Measurements from ENCODE around the gene SLC6A20. TPM values are rescaled to one million over a fixed set of nuclear protein-coding genes. Genes with fewer than 3 reads are reported as not detected.

SLC6A20 gene
- total RNA-seq, 2 experiments from 2014 or later: not detected

DNA sequence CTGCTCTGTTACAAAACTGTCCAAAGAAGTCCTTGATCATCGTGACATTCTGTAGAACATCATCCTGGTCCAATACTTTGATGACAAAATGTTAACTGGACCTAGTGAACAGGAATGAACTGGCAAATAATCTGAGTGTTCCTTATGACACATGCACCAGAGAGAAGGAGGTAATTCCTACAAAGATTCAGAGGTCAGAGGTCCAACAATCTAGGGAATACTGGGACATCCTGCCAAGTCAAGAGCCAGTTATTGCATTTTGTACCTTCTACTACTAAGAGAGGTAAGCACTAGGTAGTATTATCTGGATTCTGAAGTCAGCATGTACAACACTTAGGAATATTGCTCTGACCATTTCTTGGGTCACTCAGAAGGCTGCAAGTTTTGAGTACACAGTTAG, 24.8 kb upstream of the SLC6A20 start:
- Mint-ChIP-seq H3K27ac (no peak overlapping the region), H3K27me3 (no peaks in the 10 kb centered on the region), H3K36me3 (ENCODE audit: low read depth) (no peaks in the 10 kb centered on the region), H3K4me3 (no peak overlapping the region), H3K9me3 (ENCODE audit: low read depth) (peaks cover 2% of the 10 kb centered on the region), H3K4me1 (peaks cover 8% of the 10 kb centered on the region)
- intact Hi-C loops (cut with DNase I, micrococcal nuclease): no loop called here
- POLR2A ChIA-PET: no interaction called here
- CTCF ChIA-PET: no interaction called here
- ATAC-seq: no peak
- no peak for DNase-seq

GRCh38 chr3:45819543-45819942, 23.2 kb upstream of the SLC6A20 start:
- Mint-ChIP-seq H3K4me3 (no peak overlapping the region), H3K4me1 (peaks cover 5% of the 10 kb centered on the region), H3K9me3 (ENCODE audit: low read depth) (peaks cover 2% of the 10 kb centered on the region), H3K36me3 (ENCODE audit: low read depth) (no peaks in the 10 kb centered on the region), H3K27ac (no peak overlapping the region), H3K27me3 (no peaks in the 10 kb centered on the region)
- ATAC-seq (no peak), DNase-seq (no peak)
- ChIA-PET POLR2A (no interaction called here), CTCF (no interaction called here)
- intact Hi-C loops (cut with DNase I, micrococcal nuclease): no loop called here

GRCh38 chr3:45817831-45818522, 21.6 kb upstream of the SLC6A20 start:
- Mint-ChIP-seq H3K4me1 (peaks cover 5% of the 10 kb centered on the region), H3K27ac (no peak overlapping the region), H3K27me3 (no peaks in the 10 kb centered on the region), H3K36me3 (ENCODE audit: low read depth) (no peaks in the 10 kb centered on the region), H3K9me3 (ENCODE audit: low read depth) (peaks cover 2% of the 10 kb centered on the region), H3K4me3 (no peak overlapping the region)
- ChIA-PET POLR2A (no interaction called here), CTCF (no interaction called here)
- ATAC-seq: peak; percentile 44
- intact Hi-C loops (cut with DNase I, micrococcal nuclease): no loop called here
- no peak for DNase-seq

DNA sequence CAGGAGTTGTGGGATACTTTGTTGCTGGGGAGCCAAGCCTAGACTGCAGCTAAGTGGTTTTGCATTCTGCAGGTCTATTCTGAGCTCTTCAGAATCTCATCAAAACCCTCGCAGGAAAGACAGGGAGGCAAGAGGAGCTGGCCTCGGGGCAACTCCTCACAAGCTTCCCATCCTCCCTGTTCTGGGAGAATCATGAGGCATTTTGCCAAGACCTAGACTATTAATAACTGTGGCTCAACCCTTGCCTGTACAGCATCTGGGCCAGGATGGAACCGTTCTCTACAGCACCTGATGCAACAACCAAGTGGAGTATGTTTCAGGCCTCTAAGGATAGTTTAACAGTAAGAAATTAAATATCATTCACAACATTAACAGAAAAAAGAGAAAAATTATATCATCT, 20.2 kb upstream of the SLC6A20 start:
- Mint-ChIP-seq H3K36me3 (ENCODE audit: low read depth) (no peaks in the 10 kb centered on the region), H3K27ac (no peak overlapping the region), H3K4me3 (no peak overlapping the region), H3K9me3 (ENCODE audit: low read depth) (peaks cover 2% of the 10 kb centered on the region), H3K4me1 (peaks cover 5% of the 10 kb centered on the region), H3K27me3 (no peaks in the 10 kb centered on the region)
- ChIA-PET CTCF (interaction anchor here (1.0 to 1.2 kb wide), 2 partner anchors 11 to 262 kb away, joined by 3 to 4 read pairs; no protein-coding TSS in a partner anchor), POLR2A (no interaction called here)
- ATAC-seq: no peak
- DNase-seq: no peak
- intact Hi-C loops (cut with DNase I, micrococcal nuclease): no loop called here

- intact Hi-C loops (cut with DNase I, micrococcal nuclease): loop anchor here in 1 of 2 experiments (5.0 kb wide), 1 partner anchor 1473 kb away; no protein-coding TSS in a partner anchor
- Mint-ChIP-seq H3K27ac (no peak overlapping the region), H3K36me3 (ENCODE audit: low read depth) (no peaks in the 10 kb centered on the region), H3K4me3 (no peak overlapping the region), H3K9me3 (ENCODE audit: low read depth) (peaks cover 2% of the 10 kb centered on the region), H3K4me1 (peaks cover 5% of the 10 kb centered on the region), H3K27me3 (no peaks in the 10 kb centered on the region)
- ChIA-PET CTCF (interaction anchor here (1.0 to 1.6 kb wide), 2 partner anchors 9 to 20 kb away, joined by 4 to 6 read pairs; no protein-coding TSS in a partner anchor), POLR2A (no interaction called here)
- no peak for DNase-seq
- no peak for ATAC-seq
Observed at GRCh38 chr3:45814322-45814721, 18.0 kb upstream of the SLC6A20 start.

GRCh38 chr3:45807681-45808540, 11.6 kb upstream of the SLC6A20 start:
- H3K4me1 Mint-ChIP-seq: peaks cover 9% of the 10 kb centered on the region
- H3K36me3 Mint-ChIP-seq (ENCODE audit: low read depth): no peaks in the 10 kb centered on the region
- intact Hi-C loops (cut with DNase I, micrococcal nuclease): no loop called here
- ChIA-PET CTCF (interaction anchor here (0.7 kb wide), 2 partner anchors 22 to 25 kb away, joined by 3 read pairs; no protein-coding TSS in a partner anchor), POLR2A (interaction anchor here (0.7 kb wide), 1 partner anchor 15 kb away, joined by 4 read pairs; no protein-coding TSS in a partner anchor)
- H3K9me3 Mint-ChIP-seq (ENCODE audit: low read depth): no peaks in the 10 kb centered on the region
- no peak overlapping the region for H3K27ac Mint-ChIP-seq
- no peak for DNase-seq
- no peaks in the 10 kb centered on the region for H3K27me3 Mint-ChIP-seq
- no peak for ATAC-seq
- no peak overlapping the region for H3K4me3 Mint-ChIP-seq

- intact Hi-C loops (cut with DNase I, micrococcal nuclease): no loop called here
- no peaks in the 10 kb centered on the region for H3K36me3 Mint-ChIP-seq (ENCODE audit: low read depth)
- no peaks in the 10 kb centered on the region for H3K27me3 Mint-ChIP-seq
- no peak for DNase-seq
- H3K9me3 Mint-ChIP-seq (ENCODE audit: low read depth): no peaks in the 10 kb centered on the region
- no peak overlapping the region for H3K27ac Mint-ChIP-seq
- no peak overlapping the region for H3K4me3 Mint-ChIP-seq
- H3K4me1 Mint-ChIP-seq: peaks cover 9% of the 10 kb centered on the region
- ChIA-PET POLR2A (no interaction called here), CTCF (interaction anchor here (0.6 to 0.8 kb wide), 4 partner anchors 22 to 272 kb away, joined by 3 to 4 read pairs (median 3); no protein-coding TSS in a partner anchor)
- no peak for ATAC-seq
Observed at GRCh38 chr3:45807133-45807532, 10.8 kb upstream of the SLC6A20 start.

DNA sequence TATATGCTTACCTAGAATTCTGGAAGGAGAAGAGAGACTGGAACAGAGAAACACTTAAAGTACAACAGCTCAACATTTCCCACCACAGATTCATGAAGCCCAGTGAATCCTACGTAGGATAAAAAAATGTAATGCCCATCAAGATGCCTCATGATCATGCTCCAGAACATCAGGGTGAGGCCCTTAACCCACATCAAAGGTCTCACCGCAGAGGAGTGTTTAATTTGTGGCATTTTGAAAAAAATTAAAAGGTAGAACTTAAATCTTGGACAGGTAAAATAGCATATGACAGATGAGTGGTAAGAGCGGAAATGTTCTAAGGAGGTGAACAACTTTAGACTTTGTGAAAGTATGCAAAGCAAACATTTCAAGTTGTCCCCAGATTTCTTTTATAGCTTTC, 9.7 kb upstream of the SLC6A20 start:
- no peak overlapping the region for H3K4me3 Mint-ChIP-seq
- H3K27me3 Mint-ChIP-seq: no peaks in the 10 kb centered on the region
- ATAC-seq (no peak), DNase-seq (no peak)
- no peaks in the 10 kb centered on the region for H3K9me3 Mint-ChIP-seq (ENCODE audit: low read depth)
- H3K36me3 Mint-ChIP-seq (ENCODE audit: low read depth): no peaks in the 10 kb centered on the region
- intact Hi-C loops (cut with DNase I, micrococcal nuclease): no loop called here
- peaks cover 9% of the 10 kb centered on the region for H3K4me1 Mint-ChIP-seq
- ChIA-PET POLR2A (no interaction called here), CTCF (interaction anchor here (0.8 to 1.4 kb wide), 3 partner anchors 9 to 19 kb away, joined by 3 to 6 read pairs (median 4); no protein-coding TSS in a partner anchor)
- H3K27ac Mint-ChIP-seq: no peak overlapping the region

DNA sequence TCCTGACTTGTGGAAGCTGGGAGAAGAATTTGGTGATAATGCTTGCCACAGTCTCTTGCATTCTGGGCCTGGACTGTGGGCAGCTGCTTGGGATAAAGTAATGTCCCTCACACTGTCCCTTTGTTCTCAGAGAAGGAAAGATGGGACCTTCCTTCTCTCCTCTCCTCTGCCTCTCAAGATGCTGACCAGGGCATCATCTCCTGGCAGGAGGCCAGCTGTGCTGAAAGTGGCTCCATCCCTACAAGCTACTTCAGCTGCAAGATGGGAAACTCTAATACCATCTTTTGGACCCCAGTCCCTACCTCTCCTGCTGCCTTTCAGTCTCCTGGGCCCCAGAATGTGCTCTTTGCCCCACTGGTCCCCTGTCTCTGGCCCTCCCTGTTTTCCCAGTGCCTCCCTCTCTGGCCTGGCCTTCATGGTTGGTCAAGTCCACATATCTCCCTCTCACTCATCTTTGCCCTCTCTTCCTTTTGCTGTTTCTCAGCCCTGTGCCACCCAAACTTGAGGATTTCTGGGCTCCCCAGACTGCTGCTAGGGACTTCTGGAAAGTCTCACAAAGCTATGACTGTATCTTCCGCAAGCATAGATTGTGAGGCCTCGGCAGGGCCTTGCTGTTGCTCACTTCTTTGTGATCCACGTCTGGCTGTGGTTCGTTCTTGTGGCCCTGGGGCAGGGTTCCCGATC, 7.1 kb upstream of the SLC6A20 start:
- H3K27ac Mint-ChIP-seq: no peak overlapping the region
- no peaks in the 10 kb centered on the region for H3K9me3 Mint-ChIP-seq (ENCODE audit: low read depth)
- peaks cover 12% of the 10 kb centered on the region for H3K27me3 Mint-ChIP-seq
- no peaks in the 10 kb centered on the region for H3K36me3 Mint-ChIP-seq (ENCODE audit: low read depth)
- ChIA-PET POLR2A (no interaction called here), CTCF (no interaction called here)
- ATAC-seq (no peak), DNase-seq (no peak)
- intact Hi-C loops (cut with DNase I, micrococcal nuclease): no loop called here
- peaks cover 9% of the 10 kb centered on the region for H3K4me1 Mint-ChIP-seq
- H3K4me3 Mint-ChIP-seq: no peak overlapping the region

GRCh38 chr3:45802146-45802545, 5.8 kb upstream of the SLC6A20 start:
- Mint-ChIP-seq H3K27me3 (peaks cover 24% of the 10 kb centered on the region), H3K27ac (no peak overlapping the region), H3K4me3 (no peak overlapping the region), H3K36me3 (ENCODE audit: low read depth) (no peaks in the 10 kb centered on the region), H3K9me3 (ENCODE audit: low read depth) (no peaks in the 10 kb centered on the region), H3K4me1 (peaks cover 9% of the 10 kb centered on the region)
- POLR2A ChIA-PET: no interaction called here
- ATAC-seq: no peak
- no peak for DNase-seq
- CTCF ChIA-PET: no interaction called here
- intact Hi-C loops (cut with DNase I, micrococcal nuclease): no loop called here

- peaks cover 29% of the 10 kb centered on the region for H3K27me3 Mint-ChIP-seq
- H3K4me1 Mint-ChIP-seq: no peaks in the 10 kb centered on the region
- ChIA-PET POLR2A (no interaction called here), CTCF (interaction anchor here (0.8 kb wide), 1 partner anchor 15 kb away, joined by 4 read pairs; no protein-coding TSS in a partner anchor)
- H3K9me3 Mint-ChIP-seq (ENCODE audit: low read depth): no peaks in the 10 kb centered on the region
- H3K27ac Mint-ChIP-seq: no peak overlapping the region
- DNase-seq: no peak
- ATAC-seq: no peak
- no peaks in the 10 kb centered on the region for H3K36me3 Mint-ChIP-seq (ENCODE audit: low read depth)
- intact Hi-C loops (cut with DNase I, micrococcal nuclease): no loop called here
- H3K4me3 Mint-ChIP-seq: no peak overlapping the region
Observed at GRCh38 chr3:45800611-45801010, 4.3 kb upstream of the SLC6A20 start.

All from activated CD4-positive, alpha-beta T cell treated with anti-CD3 and anti-CD28 coated beads for 36 hours (primary cell).